NCI-H748 (cell line): ENCODE measurements around the gene C1orf210.
A peak's percentile ranks its signal among the peaks of the same experiment; 100 is the strongest.

ENCODE experiments used
- DNase-seq: peaks from one replicate; lab custom pipeline; 2025; ENCODE audit not compliant: unreplicated experiment; lab: John Stamatoyannopoulos, UW

The C1orf210 gene

GRCh38 chr1:43296207-43296606 lies 10.8 kb upstream of the C1orf210 start:
- no peak for DNase-seq

GRCh38 chr1:43294761-43295160 lies 9.4 kb upstream of the C1orf210 start:
- no peak for DNase-seq

- DNase-seq, result no peak
These were observed 8.7 kb upstream of the C1orf210 start for GRCh38 chr1:43293896-43294760.

GRCh38 chr1:43293176-43293575 lies 7.8 kb upstream of the C1orf210 start:
- DNase-seq, result no peak

- no peak for DNase-seq
These were observed 7.3 kb upstream of the C1orf210 start for GRCh38 chr1:43292679-43293078.

GRCh38 chr1:43292216-43292615 lies 6.8 kb upstream of the C1orf210 start:
- DNase-seq, result no peak

GRCh38 chr1:43288785-43289706 lies 3.7 kb upstream of the C1orf210 start:
- DNase-seq, result no peak

GRCh38 chr1:43288058-43288784 lies 2.8 kb upstream of the C1orf210 start:
- no peak for DNase-seq

- no peak for DNase-seq
These were observed 1.2 kb upstream of the C1orf210 start for GRCh38 chr1:43286533-43286932.

GRCh38 chr1:43286115-43286514 lies 734 bp upstream of the C1orf210 start:
- no peak for DNase-seq

- peak; percentile 79 for DNase-seq
These were observed 753 bp downstream of the C1orf210 start for GRCh38 chr1:43284546-43285110.

- DNase-seq, result no peak
These were observed 1.3 kb downstream of the C1orf210 start for GRCh38 chr1:43284065-43284464.

GRCh38 chr1:43282220-43283195 lies 2.9 kb downstream of the C1orf210 start:
- peak; percentile 74 for DNase-seq

GRCh38 chr1:43280692-43281091 lies 4.7 kb downstream of the C1orf210 start:
- DNase-seq, result no peak

GRCh38 chr1:43279666-43280065 lies 5.7 kb downstream of the C1orf210 start:
- DNase-seq, result no peak

GRCh38 chr1:43279161-43279560 lies 6.2 kb downstream of the C1orf210 start:
- DNase-seq, result no peak

GRCh38 chr1:43277116-43277876 lies 8.1 kb downstream of the C1orf210 start:
- DNase-seq, result no peak

GRCh38 chr1:43276673-43277072 lies 8.7 kb downstream of the C1orf210 start:
- DNase-seq, result no peak
